Measurements from ENCODE around the gene GMCL1.

The GMCL1 gene

GRCh38 chr2:69804416-69804815 is 25.0 kb upstream of the GMCL1 start:
- ChIA-PET POLR2A (no interaction called here), CTCF (interaction anchor here (1.9 to 9.4 kb wide), 4 partner anchors 11 to 80 kb away, joined by 7 to 141 read pairs (median 40); partner anchors contain the start of gene ANXA4)
- DNase-seq (ENCODE audit: extremely low spot score): no peak
- TF ChIP-seq CTCF (IDR thresholded peaks at IDR 0.05; ENCODE audit: control extremely low read depth, extremely low read depth, low read depth, missing control alignments): no peak

DNA sequence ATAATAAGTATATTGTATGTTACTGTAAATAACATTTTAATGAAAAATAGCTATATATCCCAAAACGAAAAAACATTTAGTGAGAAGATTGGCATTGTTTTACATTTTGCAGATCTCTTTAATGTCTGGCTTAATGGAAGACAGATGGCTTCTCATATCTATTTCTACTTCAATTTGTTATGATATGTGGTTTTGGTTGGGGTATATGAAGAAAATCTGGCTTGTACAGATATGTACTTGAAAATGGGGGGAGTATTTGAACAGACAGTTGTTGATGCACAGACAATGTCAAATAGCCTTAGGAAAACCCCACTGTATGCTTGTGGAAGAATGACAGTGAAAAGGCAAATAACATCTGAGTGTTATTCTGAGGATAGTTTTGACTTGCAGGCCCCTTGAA is 23.6 kb upstream of the GMCL1 start:
- ChIA-PET CTCF (interaction anchor here (1.0 to 9.4 kb wide), 5 partner anchors 9 to 240 kb away, joined by 4 to 141 read pairs (median 5); no protein-coding TSS in a partner anchor), POLR2A (no interaction called here)
- DNase-seq (ENCODE audit: extremely low spot score): no peak
- no peak for TF ChIP-seq CTCF (IDR thresholded peaks at IDR 0.05; ENCODE audit: control extremely low read depth, extremely low read depth, low read depth, missing control alignments)

DNA sequence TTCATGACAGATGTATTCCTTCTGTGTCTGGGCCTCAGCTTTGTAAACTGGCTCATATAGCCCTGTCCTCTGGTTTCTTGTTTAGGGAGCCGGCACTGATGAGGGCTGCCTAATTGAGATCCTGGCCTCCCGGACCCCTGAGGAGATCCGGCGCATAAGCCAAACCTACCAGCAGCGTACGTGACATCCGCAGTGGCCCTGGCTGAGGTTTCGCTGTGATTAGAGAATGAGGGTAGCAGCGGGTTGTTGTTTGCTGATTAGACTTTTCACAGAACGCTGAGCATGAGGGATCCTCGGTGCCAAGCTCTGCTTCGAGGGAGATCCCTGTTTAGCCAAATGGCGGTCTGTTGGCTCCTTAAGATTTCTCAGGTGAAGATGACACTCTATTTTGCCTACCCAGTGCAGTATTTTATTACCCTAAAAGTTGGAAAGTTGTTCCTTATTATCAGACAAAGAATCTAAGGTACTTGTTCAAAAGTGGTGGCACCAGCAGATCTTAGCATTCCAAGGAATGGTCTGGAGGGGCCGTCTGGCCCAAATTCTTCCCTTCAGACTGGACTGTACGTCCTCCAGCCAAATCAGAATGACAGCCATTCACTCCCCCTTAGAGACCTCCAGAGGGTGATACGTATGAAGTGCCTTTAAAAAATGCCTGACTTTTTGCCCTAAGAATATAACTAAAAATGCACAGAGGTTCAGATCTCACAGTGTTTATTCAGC is 21.5 kb upstream of the GMCL1 start:
- DNase-seq (ENCODE audit: extremely low spot score): no peak
- TF ChIP-seq CTCF (IDR thresholded peaks at IDR 0.05; ENCODE audit: control extremely low read depth, extremely low read depth, low read depth, missing control alignments): no peak
- ChIA-PET CTCF (interaction anchor here (1.3 to 14.4 kb wide), 4 partner anchors 10 to 84 kb away, joined by 4 to 351 read pairs (median 42); no protein-coding TSS in a partner anchor), POLR2A (no interaction called here)

DNA sequence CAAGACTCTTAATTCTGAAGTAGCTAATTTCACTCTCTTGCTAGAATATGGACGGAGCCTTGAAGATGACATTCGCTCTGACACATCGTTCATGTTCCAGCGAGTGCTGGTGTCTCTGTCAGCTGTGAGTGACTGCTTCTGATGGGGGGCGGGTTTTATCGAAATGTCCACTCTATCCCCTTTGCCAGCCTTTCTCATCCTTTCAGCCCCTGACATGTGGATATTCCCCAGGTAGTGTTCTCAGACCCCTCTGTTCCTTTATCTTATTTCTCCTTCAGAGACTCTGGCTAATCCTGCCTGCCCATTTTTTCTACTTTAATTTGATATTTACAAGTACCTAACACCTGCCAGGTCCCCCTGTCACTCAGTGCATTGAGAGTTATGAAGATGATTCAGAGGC is 18.9 kb upstream of the GMCL1 start:
- ChIA-PET POLR2A (no interaction called here), CTCF (interaction anchor here (1.1 to 14.4 kb wide), 5 partner anchors 11 to 245 kb away, joined by 3 to 351 read pairs (median 6); no protein-coding TSS in a partner anchor)
- no peak for TF ChIP-seq CTCF (IDR thresholded peaks at IDR 0.05; ENCODE audit: control extremely low read depth, extremely low read depth, low read depth, missing control alignments)
- DNase-seq (ENCODE audit: extremely low spot score): no peak

DNA sequence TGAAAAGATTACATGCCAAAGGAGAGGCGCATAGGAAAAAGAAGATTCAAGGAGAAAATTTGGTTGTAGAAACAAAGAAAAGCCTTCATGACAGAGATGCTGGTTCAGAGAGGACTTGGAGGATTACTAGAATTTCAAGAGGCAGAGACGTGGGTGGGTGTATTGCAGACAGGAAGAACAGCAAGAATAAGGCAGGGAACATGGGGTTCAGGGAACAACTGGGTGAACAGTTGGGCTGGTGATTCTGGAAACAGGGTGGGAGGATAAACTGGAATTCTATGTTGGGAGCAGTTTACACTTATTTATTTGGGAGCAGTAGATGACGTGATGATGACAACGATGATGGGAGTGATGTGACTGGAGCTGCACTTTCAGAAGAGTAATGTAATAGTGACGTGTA is 18.4 kb upstream of the GMCL1 start:
- ChIA-PET POLR2A (no interaction called here), CTCF (interaction anchor here (1.7 to 14.4 kb wide), 4 partner anchors 8 to 246 kb away, joined by 8 to 351 read pairs (median 74); no protein-coding TSS in a partner anchor)
- no peak for TF ChIP-seq CTCF (IDR thresholded peaks at IDR 0.05; ENCODE audit: control extremely low read depth, extremely low read depth, low read depth, missing control alignments)
- DNase-seq (ENCODE audit: extremely low spot score): no peak

- TF ChIP-seq CTCF (IDR thresholded peaks at IDR 0.05; ENCODE audit: control extremely low read depth, extremely low read depth, low read depth, missing control alignments): no peak
- POLR2A ChIA-PET: no interaction called here
- no peak for DNase-seq (ENCODE audit: extremely low spot score)
- CTCF ChIA-PET: interaction anchor here (0.9 to 14.4 kb wide), 6 partner anchors 9 to 246 kb away, joined by 3 to 351 read pairs (median 8); no protein-coding TSS in a partner anchor
These were observed 17.9 kb upstream of the GMCL1 start for GRCh38 chr2:69811591-69811990.

Measured in GM10248 (cell line).